Occipital lobe (tissue), 2 donors: ENCODE measurements around the gene LGR5. TPM values are rescaled to one million over a fixed set of nuclear protein-coding genes. Genes with fewer than 3 reads are reported as not detected.

Source experiments
- DNase-seq: peaks from one replicate; lab custom pipeline; 2025; lab: John Stamatoyannopoulos, UW
- total RNA-seq: library from RNA; depleted of rRNA; stranded (reverse); fragments of >200 nt; gene quantifications from one replicate; pipeline ENCODE4 v1.2.3, GENCODE V29; 2014

Gene LGR5, protein sequence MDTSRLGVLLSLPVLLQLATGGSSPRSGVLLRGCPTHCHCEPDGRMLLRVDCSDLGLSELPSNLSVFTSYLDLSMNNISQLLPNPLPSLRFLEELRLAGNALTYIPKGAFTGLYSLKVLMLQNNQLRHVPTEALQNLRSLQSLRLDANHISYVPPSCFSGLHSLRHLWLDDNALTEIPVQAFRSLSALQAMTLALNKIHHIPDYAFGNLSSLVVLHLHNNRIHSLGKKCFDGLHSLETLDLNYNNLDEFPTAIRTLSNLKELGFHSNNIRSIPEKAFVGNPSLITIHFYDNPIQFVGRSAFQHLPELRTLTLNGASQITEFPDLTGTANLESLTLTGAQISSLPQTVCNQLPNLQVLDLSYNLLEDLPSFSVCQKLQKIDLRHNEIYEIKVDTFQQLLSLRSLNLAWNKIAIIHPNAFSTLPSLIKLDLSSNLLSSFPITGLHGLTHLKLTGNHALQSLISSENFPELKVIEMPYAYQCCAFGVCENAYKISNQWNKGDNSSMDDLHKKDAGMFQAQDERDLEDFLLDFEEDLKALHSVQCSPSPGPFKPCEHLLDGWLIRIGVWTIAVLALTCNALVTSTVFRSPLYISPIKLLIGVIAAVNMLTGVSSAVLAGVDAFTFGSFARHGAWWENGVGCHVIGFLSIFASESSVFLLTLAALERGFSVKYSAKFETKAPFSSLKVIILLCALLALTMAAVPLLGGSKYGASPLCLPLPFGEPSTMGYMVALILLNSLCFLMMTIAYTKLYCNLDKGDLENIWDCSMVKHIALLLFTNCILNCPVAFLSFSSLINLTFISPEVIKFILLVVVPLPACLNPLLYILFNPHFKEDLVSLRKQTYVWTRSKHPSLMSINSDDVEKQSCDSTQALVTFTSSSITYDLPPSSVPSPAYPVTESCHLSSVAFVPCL
- total RNA-seq, result not detected

DNA sequence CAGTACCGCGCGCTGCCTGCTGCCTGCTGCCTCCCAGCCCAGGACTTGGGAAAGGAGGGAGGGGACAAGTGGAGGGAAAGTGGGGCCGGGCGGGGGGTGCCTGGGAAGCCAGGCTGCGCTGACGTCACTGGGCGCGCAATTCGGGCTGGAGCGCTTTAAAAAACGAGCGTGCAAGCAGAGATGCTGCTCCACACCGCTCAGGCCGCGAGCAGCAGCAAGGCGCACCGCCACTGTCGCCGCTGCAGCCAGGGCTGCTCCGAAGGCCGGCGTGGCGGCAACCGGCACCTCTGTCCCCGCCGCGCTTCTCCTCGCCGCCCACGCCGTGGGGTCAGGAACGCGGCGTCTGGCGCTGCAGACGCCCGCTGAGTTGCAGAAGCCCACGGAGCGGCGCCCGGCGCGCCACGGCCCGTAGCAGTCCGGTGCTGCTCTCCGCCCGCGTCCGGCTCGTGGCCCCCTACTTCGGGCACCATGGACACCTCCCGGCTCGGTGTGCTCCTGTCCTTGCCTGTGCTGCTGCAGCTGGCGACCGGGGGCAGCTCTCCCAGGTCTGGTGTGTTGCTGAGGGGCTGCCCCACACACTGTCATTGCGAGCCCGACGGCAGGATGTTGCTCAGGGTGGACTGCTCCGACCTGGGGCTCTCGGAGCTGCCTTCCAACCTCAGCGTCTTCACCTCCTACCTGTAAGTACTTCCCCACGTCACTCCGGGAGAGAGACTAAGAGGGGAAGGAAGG is at the start of gene LGR5:
Gene LGR5, plus strand, starts transcription at position 186 of the 732 bp plus-strand sequence. Its CDS starts 283 bp downstream, at position 469.
- peak; percentile 83 for DNase-seq

DNA sequence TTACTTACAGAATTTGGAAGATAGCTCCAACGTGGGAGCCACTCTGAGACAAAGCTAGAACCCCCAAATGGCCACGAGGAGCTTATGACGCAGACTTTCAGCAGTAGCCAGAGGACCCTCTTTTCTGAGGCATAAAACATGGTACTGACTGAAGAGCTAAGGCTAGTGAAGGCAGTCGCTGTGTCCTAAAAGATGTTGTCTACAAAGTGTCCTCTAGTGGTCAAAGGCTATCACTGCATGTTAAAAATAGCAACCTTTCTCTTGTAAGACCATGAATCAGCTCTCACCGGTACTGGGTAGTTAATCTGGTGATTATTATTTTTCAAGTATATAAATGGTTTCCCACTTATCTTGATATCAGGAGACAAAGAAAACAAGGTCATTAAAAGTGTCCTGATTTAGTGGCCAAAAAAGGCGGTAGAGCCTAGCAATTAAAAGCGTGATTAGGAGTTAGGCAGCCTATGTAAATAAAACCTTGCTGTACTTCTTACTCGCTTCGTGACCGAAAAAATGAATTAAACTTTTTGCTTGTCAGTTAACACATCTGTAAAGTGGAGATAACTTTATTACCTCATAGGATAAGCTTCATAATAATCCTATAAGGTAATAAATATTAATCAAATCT is 47.0 kb upstream of the LGR5 start:
- DNase-seq, result no peak

DNA sequence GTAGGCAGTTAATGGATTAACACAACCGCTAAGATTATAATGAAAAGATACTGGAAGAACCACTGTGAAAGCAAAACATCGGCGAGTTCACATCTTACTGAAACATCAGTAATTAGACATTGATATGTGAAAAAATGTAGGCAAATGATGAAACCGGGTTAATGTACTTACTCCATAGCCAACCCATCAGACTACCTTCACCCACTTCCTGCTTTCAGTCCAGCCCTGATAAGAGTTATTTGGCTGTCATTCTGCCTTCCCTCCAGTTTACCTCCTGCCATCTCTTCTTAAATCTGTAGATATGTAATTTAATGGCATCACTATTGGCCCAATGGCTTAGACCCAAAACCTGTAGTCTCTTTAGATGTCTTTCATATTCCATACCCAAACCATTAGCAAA is 46.0 kb upstream of the LGR5 start:
- no peak for DNase-seq

DNA sequence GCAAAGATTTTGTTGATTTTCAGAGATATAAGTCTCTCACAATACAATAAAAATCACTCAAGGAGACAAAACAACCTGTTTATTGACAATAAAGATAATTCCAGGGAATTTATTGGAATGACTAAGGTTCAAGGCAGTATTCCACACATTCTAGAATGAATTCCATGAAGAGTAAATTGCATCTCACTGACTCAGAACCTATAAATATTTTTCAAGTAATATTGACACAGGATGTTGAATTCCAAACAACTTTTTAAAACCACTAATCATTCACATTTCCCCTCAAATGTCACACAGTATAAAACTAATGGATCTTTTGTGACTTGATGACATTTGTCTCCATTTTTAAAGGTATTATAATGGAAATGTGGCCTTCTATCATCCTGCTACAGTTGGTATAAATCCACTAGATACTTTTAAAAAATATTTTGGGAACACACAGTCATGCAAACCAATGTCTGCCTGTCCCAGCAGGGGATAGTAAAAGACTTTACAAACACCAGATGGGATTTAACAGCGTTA is 42.1 kb upstream of the LGR5 start:
- DNase-seq, result no peak

DNA sequence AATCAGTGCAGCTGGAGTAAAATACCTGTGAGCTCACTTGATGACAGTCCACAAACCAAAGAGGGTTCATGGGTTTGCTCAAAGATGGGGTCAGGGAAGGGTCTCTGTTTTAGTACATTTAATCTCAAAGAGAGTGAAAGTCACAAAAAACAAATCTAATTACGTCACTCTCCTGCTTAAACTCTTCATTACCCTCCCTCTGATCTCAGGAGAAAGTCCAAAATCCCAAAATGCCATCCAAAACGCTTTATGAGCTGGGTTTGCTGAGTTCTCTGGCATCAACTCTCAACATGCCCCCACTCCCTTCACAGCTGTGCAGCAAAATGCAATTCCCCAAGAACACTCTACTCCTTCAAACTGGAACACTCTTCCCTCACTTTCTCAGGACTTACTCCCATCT is 40.4 kb upstream of the LGR5 start:
- no peak for DNase-seq

DNA sequence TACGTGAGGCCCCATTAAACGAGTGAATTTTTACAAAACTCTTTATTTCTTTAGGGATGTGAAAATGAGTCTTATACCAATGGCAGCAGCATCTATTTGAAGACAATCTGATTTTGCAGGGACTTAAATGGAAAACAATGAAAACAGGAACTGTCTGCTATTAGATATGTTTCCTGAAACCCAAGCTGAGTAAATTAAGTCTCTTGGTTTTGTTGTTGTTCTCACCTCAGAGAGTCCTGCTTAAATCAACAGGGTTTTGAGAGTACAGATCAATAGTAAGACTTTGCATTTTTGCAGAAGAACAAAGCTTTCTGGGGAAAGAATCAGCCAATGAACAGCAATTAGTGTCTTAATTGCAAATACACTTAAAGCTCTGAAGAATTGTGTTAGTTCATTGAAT is 39.1 kb upstream of the LGR5 start:
- no peak for DNase-seq

DNA sequence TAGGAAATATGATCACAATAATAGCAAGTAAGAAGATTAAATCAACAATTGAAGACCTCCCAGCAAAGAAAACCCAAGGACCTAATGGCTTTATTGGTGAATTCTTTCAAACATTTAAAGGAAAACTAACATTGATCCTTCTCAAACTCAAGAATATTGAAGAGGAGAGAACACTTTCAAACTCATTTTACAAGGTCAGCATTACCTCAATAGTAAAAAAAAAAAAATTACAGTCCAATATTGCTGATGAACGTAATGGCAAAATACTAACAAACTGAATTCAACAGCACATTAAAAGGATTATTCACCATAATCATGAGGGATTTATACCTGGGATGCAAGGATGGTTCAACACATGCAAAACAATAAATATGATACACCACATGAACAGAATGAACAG is 33.7 kb upstream of the LGR5 start:
- DNase-seq, result no peak

DNA sequence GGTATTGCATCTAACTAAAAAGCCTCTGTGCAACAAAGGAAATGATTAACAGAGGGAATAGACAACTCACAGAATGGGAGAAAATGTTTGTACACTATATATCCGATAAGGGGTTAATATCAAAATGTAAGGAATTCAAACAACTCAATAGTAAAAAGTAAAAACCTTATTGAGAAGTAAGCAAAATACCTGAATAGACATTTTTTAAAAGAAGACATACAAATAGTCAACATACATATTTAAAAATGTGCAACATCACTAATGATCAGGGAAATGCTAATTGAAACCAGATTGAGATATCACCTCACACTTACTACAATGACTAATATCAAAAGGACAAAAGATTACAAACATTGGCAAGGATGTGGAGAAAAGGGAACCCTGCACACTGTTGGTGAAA is 31.9 kb upstream of the LGR5 start:
- no peak for DNase-seq

DNA sequence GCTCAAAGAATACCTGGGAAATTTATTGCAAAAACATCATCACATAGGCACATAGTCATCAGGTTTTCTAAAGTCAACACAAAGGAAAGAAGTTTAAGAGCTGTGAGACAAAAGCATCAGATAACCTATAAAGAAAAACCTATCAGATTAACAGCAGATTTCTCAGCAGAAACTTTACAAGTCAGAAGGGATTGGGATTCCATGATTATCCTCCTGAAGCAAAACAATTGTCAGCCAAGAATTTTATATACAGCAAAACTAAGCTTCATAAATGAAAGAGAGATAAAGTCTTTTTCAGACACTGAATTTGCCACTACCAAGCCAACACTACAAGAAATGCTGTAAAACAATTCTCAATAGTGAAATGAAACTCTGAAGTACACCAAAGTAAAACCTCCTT is 28.8 kb upstream of the LGR5 start:
- no peak for DNase-seq

DNA sequence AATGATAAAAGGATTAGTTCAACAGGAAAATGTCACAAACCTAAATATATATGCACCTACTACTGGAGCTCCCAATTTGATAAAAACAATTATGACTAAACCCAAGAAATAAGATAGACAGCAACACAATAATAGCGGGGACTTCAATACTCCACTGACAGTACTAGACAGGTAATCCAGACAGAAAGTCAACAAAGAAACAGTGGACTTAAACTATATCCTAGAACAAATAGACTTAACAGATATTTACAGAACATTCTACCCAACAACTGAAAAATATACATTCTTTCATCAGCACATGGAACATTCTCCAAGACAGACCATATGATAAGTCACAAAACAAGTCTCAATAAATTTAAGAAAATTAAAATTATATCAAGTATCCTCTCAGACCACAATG is 28.0 kb upstream of the LGR5 start:
- no peak for DNase-seq

DNA sequence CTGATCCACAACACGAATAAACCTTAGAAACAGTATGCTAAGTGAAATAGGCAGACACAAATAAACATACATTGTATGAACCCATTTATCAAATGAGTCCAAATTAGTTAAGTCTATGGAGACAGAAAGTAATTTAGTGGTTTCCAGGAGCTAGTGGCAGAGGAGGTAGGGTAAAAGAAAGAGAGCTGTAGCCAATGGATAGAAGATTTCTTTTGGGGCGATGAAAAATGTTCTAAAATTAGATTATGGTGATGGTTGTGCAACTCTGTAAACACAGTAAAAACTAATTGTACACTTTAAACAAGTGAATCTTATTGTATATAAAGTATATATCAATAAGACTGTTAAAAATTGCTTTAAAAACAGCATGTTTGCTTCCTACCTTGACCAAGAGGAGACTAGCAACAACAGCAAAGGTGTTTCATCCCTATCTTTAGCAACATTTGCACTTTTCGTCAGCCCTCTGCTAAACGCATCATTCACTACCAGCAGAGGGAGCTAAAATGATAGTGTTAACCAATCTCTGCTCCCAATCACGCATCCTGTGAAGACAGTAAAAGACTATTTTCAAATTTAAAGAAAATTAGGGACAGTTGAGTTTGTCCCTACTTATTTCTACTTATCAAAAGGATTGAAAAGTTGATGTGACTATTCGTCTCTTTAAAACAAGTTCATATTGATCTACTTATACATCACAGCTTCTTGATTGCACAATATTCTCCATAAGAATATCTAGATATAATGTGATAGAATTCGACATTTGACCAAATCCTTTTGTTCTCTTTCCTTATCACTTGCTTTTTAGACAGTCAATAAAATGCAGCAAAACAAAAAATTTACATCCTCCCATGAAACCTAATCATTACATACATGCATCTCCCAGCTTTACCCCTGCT is 24.0 kb upstream of the LGR5 start:
- DNase-seq, result no peak

DNA sequence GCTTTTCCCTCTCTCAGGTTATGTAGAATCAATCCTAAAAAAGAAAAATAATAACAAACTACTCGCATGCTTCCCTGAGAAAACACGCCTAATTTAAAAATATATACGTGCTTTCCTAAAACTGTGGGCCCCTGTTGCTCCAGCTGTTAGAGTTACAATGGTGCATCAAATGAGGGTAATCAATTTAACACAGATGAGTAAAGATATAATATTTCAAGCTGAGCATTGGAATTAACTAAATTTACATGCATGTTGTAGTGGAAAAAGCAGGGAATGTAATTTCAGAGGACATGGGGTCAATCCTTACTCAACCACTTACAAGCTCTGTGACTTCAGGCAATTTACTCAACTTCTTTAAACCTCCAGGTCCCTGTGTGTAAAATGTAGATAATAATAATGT is 22.4 kb upstream of the LGR5 start:
- no peak for DNase-seq

DNA sequence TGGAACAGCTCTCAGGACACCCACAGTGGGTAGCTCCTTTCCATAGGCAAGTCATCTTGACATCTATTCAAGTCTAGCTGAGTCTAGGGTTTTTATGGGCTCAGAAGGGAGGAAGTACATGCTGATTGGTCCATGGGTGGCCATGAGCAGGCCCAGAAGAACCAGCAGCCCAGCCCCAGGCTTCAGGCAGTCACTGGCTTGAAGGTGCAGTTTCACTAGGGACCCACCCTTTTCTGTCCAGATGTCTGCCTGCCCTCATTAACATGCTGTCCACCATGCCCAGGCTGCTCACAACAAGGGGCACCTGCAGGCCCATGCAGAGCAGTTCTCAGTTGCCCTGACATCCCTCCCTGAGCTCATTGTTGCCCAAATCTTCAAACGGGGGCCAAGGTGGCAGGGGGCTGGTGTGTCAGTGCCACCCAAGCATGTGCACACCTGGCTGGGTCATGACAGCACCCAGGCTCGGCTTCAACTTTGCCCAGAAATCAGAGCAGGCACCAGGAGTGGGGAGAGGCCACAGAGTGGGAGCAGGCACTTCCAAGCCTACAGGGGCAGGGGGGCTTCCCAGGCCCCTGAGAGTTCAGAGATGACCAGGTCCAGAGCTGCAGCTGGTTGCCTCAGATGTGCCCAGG is 18.7 kb upstream of the LGR5 start:
- DNase-seq, result no peak

DNA sequence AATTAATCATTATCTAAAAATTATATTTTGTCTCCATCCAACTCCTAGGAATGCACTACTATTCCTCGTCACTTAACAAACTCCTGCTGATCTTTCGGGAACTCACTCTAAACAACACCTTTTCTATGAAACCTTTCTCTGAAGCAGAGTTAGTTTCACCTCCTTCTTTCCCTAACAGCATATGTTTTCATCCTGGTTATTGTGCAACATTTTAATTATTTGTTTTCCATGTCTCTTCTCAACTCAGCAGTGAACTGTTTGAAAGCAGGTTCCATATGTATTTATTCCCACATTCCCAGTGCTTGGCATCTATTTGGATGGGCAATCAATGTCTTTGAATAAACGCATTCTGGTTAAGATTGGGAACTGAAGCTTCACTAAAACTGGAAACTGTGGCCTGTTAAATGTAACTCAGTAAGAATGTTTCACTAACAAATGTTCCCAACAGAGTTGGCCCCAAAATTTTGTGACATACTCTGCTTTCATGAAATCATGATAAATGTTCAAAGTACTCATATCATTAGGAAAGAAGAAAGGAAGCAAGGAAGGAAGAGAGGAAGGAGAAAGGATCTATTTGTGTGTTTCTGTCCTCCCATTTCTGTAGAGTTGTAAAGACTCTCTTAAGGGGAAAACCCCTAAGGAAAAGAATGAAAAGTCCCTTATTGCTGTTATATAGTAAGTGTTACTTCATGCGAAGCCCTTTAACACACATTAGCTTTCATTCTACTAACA is 13.9 kb upstream of the LGR5 start:
- DNase-seq, result no peak

DNA sequence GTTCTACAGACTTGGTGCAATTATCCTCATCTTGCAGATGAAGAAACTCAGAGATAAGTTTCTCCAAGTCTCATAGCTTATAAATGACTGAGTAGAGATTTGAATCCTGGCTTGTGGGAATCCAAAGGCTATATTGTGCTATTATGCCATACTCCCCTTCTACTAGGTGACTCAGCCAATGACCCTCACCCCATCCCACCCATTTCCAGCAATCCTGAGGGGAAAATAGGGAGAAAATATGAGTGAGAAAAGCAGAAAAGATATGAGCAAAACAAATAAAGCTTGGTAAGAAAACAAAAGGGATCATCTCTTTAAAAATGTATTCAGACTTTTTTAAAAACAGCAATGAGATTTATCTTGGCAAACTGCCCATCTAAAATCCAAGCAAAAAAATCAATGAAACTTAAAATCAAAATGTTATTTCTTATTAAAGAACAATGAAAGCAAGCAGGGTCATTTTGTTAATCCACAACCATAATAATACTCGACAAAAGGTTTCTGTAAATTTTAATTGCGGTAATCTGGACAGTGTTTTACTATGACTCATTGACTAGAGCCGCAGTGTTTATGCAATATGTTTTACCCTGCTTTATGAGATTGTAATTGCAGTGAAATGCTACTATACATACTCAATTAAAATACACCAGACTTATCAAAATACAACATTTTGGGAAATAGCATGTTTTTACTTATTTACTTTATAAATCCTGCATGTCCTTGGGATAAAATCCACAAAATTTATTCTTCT is 13.1 kb upstream of the LGR5 start:
- no peak for DNase-seq

DNA sequence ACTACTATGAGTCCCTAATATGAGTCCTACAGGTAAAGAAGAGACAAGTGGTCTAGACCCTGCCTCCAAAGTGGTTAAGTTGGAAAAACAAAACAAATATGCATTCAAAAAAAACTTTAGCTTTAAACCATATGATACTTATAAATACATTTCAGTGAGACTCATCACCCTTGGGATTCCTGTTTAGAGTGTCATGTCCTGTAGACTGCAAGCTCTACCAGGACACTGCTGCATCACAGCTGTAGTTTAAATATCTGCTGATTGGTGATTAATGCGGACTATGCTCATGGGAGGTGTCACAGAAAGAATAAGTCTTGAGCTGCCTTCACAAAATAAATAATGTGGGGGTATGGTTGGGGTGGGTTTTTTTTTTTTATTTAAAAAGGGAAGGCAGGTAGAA is 8.8 kb upstream of the LGR5 start:
- DNase-seq, result no peak

DNA sequence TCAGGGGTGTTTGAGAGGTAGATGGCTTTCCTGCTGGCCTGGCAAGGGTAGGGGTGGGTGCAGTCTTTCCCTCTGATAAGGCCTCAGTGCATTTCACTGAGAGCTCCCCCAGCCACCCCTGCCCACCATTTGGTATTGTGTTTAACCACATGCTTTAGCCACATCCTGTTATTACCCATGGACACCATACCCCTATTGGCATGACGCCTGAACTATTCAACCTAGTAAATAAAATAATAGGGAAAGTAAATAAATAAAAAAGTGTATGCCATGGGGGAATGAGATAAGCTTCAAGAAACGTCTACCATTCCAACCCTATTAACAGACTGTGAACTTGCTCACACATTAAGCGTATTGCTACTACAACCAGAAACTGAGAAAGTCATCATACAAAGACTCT is 7.6 kb upstream of the LGR5 start:
- DNase-seq, result no peak

DNA sequence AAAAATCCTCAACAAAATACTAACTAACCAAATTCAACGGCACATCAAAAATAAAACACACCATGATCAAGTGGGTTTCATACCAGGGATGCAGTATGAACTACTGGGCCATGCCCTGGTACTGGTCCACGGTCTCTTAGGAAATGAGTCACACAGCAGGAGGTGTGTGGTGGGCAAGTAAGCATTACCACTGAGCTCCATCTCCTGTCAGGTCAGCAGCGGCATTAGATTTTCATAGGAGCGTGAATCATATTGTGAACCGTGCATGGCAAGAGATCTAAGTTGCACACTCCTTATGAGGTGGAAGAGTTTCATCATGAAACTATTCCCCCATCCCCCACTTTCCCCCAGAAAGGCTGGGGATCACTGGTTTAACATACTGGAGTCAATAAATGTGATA is 6.7 kb upstream of the LGR5 start:
- no peak for DNase-seq
